Panc1 (cell line): Measurements from ENCODE around the gene SIN3B.

Source experiments
- CTCF ChIP-seq: fragments of 450-650 bp; IDR thresholded peaks from 2 replicates; pipeline ENCODE4 v1.5.1; 2017; ENCODE audit warnings: mild to moderate bottlenecking
- POLR2AphosphoS5 ChIP-seq: IDR thresholded peaks from 2 replicates; pipeline ENCODE4 v1.6.1; 2012; ENCODE audit warnings: mild to moderate bottlenecking, low read depth, low read length, moderate library complexity
- REST ChIP-seq, 2 experiments: IDR thresholded peaks; 2 replicates each; pipeline ENCODE4 v1.6.1; 2011 to 2012; ENCODE audit warnings: low read depth in 2 of 2, control low read depth in 1 of 2, low read length in 1 of 2, mild to moderate bottlenecking in 1 of 2, moderate library complexity in 1 of 2; ENCODE audit not compliant: insufficient read depth in 1 of 2
- TCF7L2 ChIP-seq: IDR thresholded peaks from 2 replicates; pipeline ENCODE4 v1.6.1; 2011; ENCODE audit warnings: mild to moderate bottlenecking, low read depth, low read length, inconsistent platforms

DNA sequence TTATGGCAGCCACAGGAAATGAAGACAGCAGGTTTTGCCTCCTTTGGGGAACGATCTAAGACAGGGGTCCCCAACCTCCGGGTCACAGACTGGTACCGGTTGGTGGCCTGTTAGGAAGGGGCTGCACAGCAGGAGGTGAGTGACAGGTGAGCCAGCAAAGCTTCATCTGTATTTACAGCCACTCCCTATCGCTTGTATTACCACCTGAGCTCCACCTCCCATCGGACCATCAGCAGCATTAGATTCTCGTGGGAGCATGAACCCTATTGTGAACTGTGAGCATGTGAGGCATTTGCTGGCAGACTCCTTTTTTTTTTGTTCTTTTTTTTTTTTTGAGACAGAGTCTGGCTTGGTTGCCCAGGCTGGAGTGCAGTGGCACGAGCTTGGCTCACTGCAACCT lies 81.8 kb downstream of the SIN3B start:
- no peak for TF ChIP-seq CTCF
- no peak for TF ChIP-seq POLR2AphosphoS5
- TF ChIP-seq TCF7L2 = no peak
- no peak for TF ChIP-seq REST (IDR thresholded peaks at IDR 0.05; ENCODE audit: insufficient read depth in 1 of 2, low read depth in 2 of 2, low read length in 1 of 2)
